HUES64 (cell line): ENCODE measurements around the gene XRCC3.

Experiments used
- H3K27ac ChIP-seq: 2 replicates; pipeline ENCODE4 v1.7.0; 2013; ENCODE audit warnings: low read depth, low read length, inconsistent platforms
- H3K27me3 ChIP-seq: 2 replicates; pipeline ENCODE4 v1.6.1; 2013; ENCODE audit warnings: mild to moderate bottlenecking, low read length; ENCODE audit not compliant: insufficient read depth
- H3K36me3 ChIP-seq: 2 replicates; pipeline ENCODE4 v1.6.1; 2013; ENCODE audit warnings: mild to moderate bottlenecking, low read length; ENCODE audit not compliant: insufficient read depth
- H3K4me1 ChIP-seq: 2 replicates; pipeline ENCODE4 v1.6.1; 2013; ENCODE audit warnings: mild to moderate bottlenecking, low read length, moderate library complexity; ENCODE audit not compliant: insufficient read depth
- H3K4me3 ChIP-seq: 2 replicates; pipeline ENCODE4 v1.5.1; 2013; ENCODE audit warnings: mild to moderate bottlenecking, low read length, moderate library complexity
- H3K9ac ChIP-seq: 2 replicates; pipeline ENCODE4 v1.6.1; 2013; ENCODE audit warnings: mild to moderate bottlenecking, low read depth, low read length
- H3K9me3 ChIP-seq: 2 replicates; pipeline ENCODE4 v1.6.1; 2013; ENCODE audit warnings: low read depth, low read length; ENCODE audit not compliant: insufficient read depth
- WGBS: fragments of 150-250, 120-280 bp; methylation state at CpG from one replicate; pipeline ENCODE4 v1.1.7; 2013; ENCODE audit warnings: missing lambda C conversion rate; 5-methylcytosine and 5-hydroxymethylcytosine counted together

The XRCC3 gene

DNA sequence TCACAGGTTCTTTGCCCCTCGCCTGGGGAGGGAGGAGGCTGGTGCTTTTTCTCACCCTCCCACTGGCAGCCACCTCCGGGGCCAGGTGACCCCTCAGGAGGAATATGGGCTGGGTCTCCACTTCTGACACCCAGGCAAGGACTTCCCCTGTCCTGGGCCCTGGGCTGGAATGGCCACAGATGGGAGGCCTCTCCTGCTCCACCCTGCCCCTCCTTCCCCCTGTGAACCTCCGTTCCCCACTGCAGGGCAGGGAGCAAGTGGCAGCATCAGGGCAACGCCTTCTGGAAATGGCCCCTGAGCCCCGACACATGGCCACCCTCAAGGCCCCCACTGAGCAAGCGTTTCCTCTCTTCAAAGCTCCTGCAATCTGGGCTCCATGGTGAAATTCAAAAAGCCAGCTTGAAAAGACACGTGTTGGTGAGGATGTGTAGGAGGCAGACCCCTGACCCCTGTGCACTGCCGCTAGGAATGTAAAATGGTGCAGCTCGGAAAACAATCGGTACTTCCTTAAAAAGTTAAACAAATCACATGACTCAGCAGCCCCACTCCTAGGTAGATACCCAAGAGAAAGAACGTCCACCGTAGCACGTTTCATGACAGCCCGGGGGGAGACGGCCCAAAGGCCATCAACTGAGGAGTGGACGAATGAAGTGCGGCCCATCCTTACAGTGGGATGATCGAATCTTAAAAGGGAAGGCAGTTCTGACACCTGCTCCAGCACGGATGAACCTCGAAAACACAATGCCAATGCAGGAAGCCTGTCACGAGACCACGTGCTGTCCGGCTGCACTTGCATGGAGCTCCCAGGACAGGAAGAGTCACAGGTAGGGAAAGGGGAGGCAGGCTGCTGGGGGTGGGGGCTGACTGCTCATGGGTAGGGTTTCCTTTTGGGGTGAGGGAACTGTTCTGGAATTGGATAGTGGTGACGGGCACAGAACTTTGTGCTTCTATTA, 11.5 kb downstream of the XRCC3 start:
- no peaks in the 10 kb centered on the region for H3K4me1 ChIP-seq
- WGBS: 92% methylated on average over 22 of the region's 24 CpGs
- no peaks in the 10 kb centered on the region for H3K9me3 ChIP-seq
- H3K9ac ChIP-seq: no peak overlapping the region
- no peaks in the 10 kb centered on the region for H3K27me3 ChIP-seq
- peaks cover 93% of the 10 kb centered on the region for H3K36me3 ChIP-seq
- no peak overlapping the region for H3K4me3 ChIP-seq
- no peak overlapping the region for H3K27ac ChIP-seq

- H3K36me3 ChIP-seq: peaks cover 91% of the 10 kb centered on the region
- WGBS: 96% methylated on average over 29 of the region's 29 CpGs
Observed at GRCh38 chr14:103702497-103703432, 12.5 kb downstream of the XRCC3 start.

DNA sequence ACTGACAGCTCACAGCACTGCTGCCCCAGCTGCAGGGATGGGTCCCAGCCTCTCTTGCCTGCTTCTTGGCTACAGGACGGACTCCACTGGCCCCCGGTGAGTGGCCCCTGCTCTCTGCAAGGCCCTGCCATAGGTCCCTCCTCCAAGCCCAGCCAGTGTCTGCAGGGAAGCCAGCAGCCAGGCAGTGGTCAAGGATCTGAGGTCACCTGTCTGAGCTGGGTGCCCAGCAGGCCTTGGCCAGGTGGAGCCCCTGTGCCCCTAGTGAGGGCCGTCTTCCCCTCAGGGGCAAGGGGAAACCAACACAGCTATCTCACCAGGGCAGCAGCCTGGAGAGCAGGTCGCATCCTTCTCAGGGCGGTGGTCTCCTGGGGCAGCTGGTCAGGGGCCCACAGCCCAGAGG, 13.2 kb downstream of the XRCC3 start:
- H3K4me1 ChIP-seq: no peaks in the 10 kb centered on the region
- 95% methylated on average over 5 of the region's 5 CpGs for WGBS
- no peak overlapping the region for H3K9ac ChIP-seq
- H3K27me3 ChIP-seq: no peaks in the 10 kb centered on the region
- no peak overlapping the region for H3K4me3 ChIP-seq
- no peaks in the 10 kb centered on the region for H3K9me3 ChIP-seq
- peaks cover 89% of the 10 kb centered on the region for H3K36me3 ChIP-seq
- no peak overlapping the region for H3K27ac ChIP-seq

More at GRCh38 chr14:103702497-103703432, 12.5 kb downstream of the XRCC3 start:
- no peak overlapping the region for H3K27ac ChIP-seq
- H3K4me1 ChIP-seq: no peaks in the 10 kb centered on the region
- no peaks in the 10 kb centered on the region for H3K9me3 ChIP-seq
- no peak overlapping the region for H3K9ac ChIP-seq
- no peak overlapping the region for H3K4me3 ChIP-seq
- H3K27me3 ChIP-seq: no peaks in the 10 kb centered on the region

DNA sequence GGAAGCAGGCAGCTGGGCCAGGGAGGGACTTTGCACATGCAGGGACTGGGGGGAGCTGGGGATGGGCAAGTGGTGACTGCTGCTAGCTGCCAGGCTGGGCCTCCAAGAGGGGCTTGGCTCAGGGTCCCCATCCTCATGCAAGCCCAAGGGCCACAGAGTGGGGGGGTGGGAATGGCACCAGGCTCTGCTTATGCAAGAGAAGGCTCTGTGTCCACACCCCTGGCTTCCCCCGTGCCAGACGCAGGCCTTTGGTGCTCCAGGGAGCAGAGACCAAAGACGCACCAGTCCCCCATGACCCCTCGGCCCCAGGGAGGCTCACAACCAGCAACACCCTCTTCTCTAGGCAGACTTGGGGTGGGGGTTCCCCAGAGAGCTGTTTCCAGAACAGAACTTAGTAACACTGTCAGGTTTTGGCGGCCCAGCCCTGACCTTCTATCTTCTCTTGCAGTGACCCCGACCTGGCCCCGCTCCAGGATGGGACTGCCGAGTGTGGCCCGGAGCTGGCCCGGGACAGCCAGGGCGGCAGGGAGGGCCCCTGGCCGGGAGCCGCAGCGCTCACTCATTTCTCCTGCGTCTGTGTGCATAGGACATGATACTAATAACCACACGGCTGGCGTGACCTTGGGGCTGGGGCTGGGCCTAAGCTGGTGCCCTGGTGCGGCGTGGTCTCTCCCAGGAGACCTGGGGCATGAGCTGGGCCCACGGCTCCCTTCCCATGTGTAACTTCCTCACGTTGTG, 14.3 kb downstream of the XRCC3 start:
- peaks cover 82% of the 10 kb centered on the region for H3K36me3 ChIP-seq
- no peak overlapping the region for H3K9ac ChIP-seq
- no peak overlapping the region for H3K4me3 ChIP-seq
- H3K9me3 ChIP-seq: no peaks in the 10 kb centered on the region
- WGBS: 96% methylated on average over 21 of the region's 21 CpGs
- no peaks in the 10 kb centered on the region for H3K4me1 ChIP-seq
- H3K27ac ChIP-seq: no peak overlapping the region
- no peaks in the 10 kb centered on the region for H3K27me3 ChIP-seq

DNA sequence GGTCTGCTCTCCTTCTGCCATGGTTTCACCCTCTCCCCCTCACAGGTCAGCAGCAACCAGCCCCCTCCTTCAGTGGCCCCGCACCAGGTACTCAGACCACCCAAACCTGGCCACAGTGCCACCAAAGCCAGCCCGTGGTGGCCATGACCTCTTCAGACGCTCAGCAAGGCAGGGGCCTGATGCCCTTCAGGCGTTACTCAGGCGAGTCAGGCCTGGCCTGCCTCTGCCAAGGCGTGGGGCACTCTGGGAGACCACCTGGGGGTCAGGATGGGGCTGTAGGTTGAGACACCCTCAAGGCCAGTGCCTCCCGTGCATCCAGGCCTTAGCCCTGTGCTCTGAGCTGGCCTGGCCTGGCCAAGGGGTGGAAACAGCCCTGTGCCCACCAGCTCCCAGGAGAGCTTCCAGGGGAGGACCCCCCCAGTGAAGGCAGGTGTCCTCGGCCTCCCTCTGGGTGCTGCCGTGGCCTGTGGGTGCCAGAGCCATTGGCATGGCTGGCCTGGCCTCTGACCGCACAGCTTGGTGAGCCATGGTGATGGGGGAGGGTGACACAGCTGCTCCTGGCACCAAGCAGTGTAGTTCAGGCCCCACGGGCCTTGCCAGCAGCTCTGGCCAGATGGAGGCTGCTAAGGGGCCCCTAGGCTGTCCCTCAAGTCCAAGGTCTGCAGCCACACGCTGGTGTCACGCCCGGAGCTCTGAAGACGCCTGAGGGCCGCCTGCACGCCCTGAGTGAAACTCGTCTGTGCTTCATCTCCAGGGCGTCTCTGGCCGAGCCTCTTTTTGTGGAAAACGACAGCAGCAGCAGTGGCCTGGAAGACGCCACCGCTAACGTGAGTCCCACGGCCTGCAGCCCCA, 15.1 kb downstream of the XRCC3 start:
- 94% methylated on average over 25 of the region's 25 CpGs for WGBS
- H3K9me3 ChIP-seq: no peaks in the 10 kb centered on the region
- no peaks in the 10 kb centered on the region for H3K4me1 ChIP-seq
- no peak overlapping the region for H3K4me3 ChIP-seq
- no peak overlapping the region for H3K9ac ChIP-seq
- H3K27ac ChIP-seq: no peak overlapping the region
- no peaks in the 10 kb centered on the region for H3K27me3 ChIP-seq
- H3K36me3 ChIP-seq: peaks cover 79% of the 10 kb centered on the region

- Histone ChIP-seq H3K4me3 (no peak overlapping the region), H3K9me3 (no peaks in the 10 kb centered on the region), H3K9ac (no peak overlapping the region), H3K36me3 (peaks cover 79% of the 10 kb centered on the region), H3K4me1 (no peaks in the 10 kb centered on the region), H3K27ac (no peak overlapping the region), H3K27me3 (no peaks in the 10 kb centered on the region)
- 94% methylated on average over 17 of the region's 17 CpGs for WGBS
Observed at GRCh38 chr14:103699261-103699661, 16.0 kb downstream of the XRCC3 start.

DNA sequence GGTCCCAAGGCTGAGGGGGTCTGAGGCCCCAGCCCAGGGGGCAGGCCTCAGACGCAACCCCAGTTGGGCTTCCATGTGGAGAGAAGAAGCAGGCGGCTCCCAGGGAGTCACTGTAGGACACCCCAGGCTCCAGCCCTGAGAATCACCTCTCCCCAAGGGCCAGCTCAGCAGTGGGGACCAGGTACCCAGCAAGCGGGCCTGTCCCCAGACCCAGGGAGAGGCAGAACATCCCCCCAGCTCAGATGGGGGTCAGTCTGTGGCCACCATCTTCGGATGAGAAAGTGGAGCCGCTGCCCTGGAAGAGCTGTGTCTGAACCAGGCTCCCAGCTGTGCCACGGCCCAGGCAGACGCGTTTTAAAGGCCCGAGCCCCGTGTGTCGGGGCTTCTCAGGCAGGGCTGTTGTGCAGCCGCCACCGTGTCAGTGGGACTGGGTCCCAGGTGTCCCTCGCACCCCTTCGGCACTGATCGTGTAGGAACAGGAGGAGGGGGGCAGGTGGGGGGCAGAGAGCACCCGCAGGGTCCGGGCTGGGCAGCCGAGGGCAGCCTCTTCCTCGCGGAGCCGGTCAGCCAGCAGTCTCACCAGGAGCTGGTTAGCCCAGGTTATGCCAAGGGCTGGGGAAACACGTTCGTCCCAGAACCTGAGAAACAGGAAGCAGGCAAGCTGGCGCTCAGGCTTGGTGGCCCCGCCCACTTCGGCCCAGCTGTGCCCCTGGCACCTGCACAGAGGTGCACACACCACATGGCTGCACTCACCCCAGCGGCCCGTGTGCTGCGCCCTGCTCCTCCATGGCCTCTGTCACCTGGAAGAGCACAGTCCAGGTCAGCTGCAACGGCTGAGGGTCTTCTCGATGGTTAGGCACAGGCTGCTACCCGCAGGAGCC, 16.6 kb downstream of the XRCC3 start:
- peaks cover 79% of the 10 kb centered on the region for H3K36me3 ChIP-seq
- H3K4me3 ChIP-seq: no peak overlapping the region

GRCh38 chr14:103697603-103698379, 17.5 kb downstream of the XRCC3 start:
- Histone ChIP-seq H3K4me1 (no peaks in the 10 kb centered on the region), H3K4me3 (no peak overlapping the region), H3K27ac (no peak overlapping the region; the same call in 1 of the 2 replicates), H3K9ac (no peak overlapping the region), H3K9me3 (no peaks in the 10 kb centered on the region), H3K27me3 (no peaks in the 10 kb centered on the region), H3K36me3 (peaks cover 79% of the 10 kb centered on the region)
- 91% methylated on average over 14 of the region's 14 CpGs for WGBS

More for the DNA sequence above, 16.6 kb downstream of the XRCC3 start:
- Histone ChIP-seq H3K27me3 (no peaks in the 10 kb centered on the region), H3K4me1 (no peaks in the 10 kb centered on the region), H3K9ac (no peak overlapping the region), H3K9me3 (no peaks in the 10 kb centered on the region), H3K27ac (no peak overlapping the region)
- 95% methylated on average over 33 of the region's 33 CpGs for WGBS

DNA sequence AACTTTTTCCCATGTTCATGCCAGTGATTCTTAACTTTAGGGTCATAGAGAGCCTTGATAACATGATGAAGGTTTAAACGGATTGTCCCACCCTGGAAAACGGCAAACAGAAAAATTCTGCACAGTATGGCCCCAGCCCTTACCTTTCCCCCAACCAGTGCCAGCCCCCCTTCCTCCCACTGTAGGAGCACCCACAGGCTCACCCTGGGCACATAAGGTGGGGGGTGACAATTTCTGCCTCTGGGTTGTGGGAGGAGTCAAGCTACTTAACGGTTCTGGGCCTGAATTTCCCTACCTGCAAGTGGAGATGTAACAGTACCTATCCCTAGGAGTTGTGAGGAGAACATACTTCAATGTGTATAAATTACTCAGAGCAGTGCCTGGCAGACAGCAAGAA, 18.0 kb downstream of the XRCC3 start:
- H3K36me3 ChIP-seq: peaks cover 79% of the 10 kb centered on the region
- WGBS: 75% methylated on average over 3 of the region's 3 CpGs
- H3K27ac ChIP-seq: no peak overlapping the region
- no peaks in the 10 kb centered on the region for H3K4me1 ChIP-seq
- H3K9me3 ChIP-seq: no peaks in the 10 kb centered on the region
- no peak overlapping the region for H3K9ac ChIP-seq
- H3K4me3 ChIP-seq: no peak overlapping the region
- no peaks in the 10 kb centered on the region for H3K27me3 ChIP-seq
